ENCODE results near the gene CELSR2. TPM values are rescaled to one million over a fixed set of nuclear protein-coding genes. Genes with fewer than 3 reads are reported as not detected.

The CELSR2 gene
- polyA plus RNA-seq, 3 donors: 0.03 to 0.97 (median 0.04) TPM

GRCh38 chr1:109264379-109264755, 15.0 kb downstream of the CELSR2 start:
- H3K4me1 Mint-ChIP-seq: peaks cover 6% of the 10 kb centered on the region
- Histone ChIP-seq H3K27me3 (ENCODE audit: control insufficient read depth in 2 of 2, insufficient read depth in 2 of 2, low read length in 2 of 2) (no peaks in the 10 kb centered on the region), H3K9me3 (replicated peaks in 1 of 2; ENCODE audit: control insufficient read depth in 1 of 2, insufficient read depth in 1 of 2, low read length in 2 of 2) (no peaks in the 10 kb centered on the region), H3K79me2 (ENCODE audit: insufficient read depth, low read length) (no peaks in the 10 kb centered on the region), H3K27ac (ENCODE audit: low read depth in 1 of 2, low read length in 2 of 2) (no peak overlapping the region), H3K36me3 (replicated peaks in 1 of 2; ENCODE audit: control insufficient read depth in 1 of 2, insufficient read depth in 2 of 2, low read length in 2 of 2) (no peaks in the 10 kb centered on the region), H3K4me2 (replicated peaks; ENCODE audit: extremely low read depth, low read length, poor library complexity, severe bottlenecking) (no peak overlapping the region), H3K4me3 (replicated peaks in 1 of 3; ENCODE audit: low read depth in 2 of 3, low read length in 3 of 3) (no peak overlapping the region), H2AFZ (ENCODE audit: insufficient read depth, low read depth, low read length, poor library complexity, severe bottlenecking) (no peak overlapping the region), H4K20me1 (ENCODE audit: insufficient read depth, low read length) (no peaks in the 10 kb centered on the region), H3K9ac (ENCODE audit: insufficient read depth, low read length, poor library complexity, severe bottlenecking) (no peak overlapping the region), H3K4me1 (ENCODE audit: control insufficient read depth in 1 of 2, insufficient read depth in 2 of 2, low read length in 2 of 2) (peaks cover 5 to 7% of the 10 kb centered on the region in 2 donors)
- H3K4me3 Mint-ChIP-seq: no peak overlapping the region
- no peak overlapping the region for H3K27ac Mint-ChIP-seq
- DNase-seq: no peak
- 79% methylated on average over 8 of the region's 9 CpGs for WGBS (ENCODE audit: insufficient coverage)
- intact Hi-C loops (cut with micrococcal nuclease): loop anchor here (5.0 kb wide), 1 partner anchor 133 kb away; the partner anchor contains the start of gene SORT1 (in 2 of the 2)
- no peaks in the 10 kb centered on the region for H3K36me3 Mint-ChIP-seq
- H3K9me3 Mint-ChIP-seq: peaks cover 0 to 3% (median 0%) of the 10 kb centered on the region in 7 donors
- peaks cover 0 to 9% (median 8%) of the 10 kb centered on the region in 3 donors for H3K27me3 Mint-ChIP-seq (ENCODE audit: low read depth in 3 of 3)
- TF ChIP-seq, protein P1, sequence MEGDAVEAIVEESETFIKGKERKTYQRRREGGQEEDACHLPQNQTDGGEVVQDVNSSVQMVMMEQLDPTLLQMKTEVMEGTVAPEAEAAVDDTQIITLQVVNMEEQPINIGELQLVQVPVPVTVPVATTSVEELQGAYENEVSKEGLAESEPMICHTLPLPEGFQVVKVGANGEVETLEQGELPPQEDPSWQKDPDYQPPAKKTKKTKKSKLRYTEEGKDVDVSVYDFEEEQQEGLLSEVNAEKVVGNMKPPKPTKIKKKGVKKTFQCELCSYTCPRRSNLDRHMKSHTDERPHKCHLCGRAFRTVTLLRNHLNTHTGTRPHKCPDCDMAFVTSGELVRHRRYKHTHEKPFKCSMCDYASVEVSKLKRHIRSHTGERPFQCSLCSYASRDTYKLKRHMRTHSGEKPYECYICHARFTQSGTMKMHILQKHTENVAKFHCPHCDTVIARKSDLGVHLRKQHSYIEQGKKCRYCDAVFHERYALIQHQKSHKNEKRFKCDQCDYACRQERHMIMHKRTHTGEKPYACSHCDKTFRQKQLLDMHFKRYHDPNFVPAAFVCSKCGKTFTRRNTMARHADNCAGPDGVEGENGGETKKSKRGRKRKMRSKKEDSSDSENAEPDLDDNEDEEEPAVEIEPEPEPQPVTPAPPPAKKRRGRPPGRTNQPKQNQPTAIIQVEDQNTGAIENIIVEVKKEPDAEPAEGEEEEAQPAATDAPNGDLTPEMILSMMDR (IDR thresholded peaks at IDR 0.05): no peak

DNA sequence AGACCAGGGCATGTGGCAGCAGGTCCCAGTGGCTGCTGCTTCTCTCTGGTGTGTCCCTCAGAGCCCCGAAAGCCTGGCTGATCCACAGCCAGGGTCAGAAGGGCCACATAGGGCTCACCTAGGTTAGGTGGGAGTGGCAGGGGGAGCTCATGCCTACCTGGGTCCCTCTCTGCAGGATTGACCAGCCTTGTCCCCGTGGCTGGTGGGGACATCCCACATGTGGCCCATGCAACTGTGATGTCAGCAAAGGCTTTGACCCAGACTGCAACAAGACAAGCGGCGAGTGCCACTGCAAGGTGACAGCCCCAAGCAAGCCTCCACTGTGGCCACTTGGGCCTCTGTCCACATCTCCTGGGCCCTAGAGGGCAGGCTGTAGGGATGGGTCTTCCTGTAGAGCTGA, 15.7 kb downstream of the CELSR2 start:
- TF ChIP-seq, protein P1 (IDR thresholded peaks at IDR 0.05): no peak
- DNase-seq: no peak
- Histone ChIP-seq H3K27me3 (ENCODE audit: control insufficient read depth in 2 of 2, insufficient read depth in 2 of 2, low read length in 2 of 2) (no peaks in the 10 kb centered on the region), H3K9me3 (replicated peaks in 1 of 2; ENCODE audit: control insufficient read depth in 1 of 2, insufficient read depth in 1 of 2, low read length in 2 of 2) (no peaks in the 10 kb centered on the region), H3K4me1 (ENCODE audit: control insufficient read depth in 1 of 2, insufficient read depth in 2 of 2, low read length in 2 of 2) (peaks cover 5 to 7% of the 10 kb centered on the region in 2 donors), H3K9ac (ENCODE audit: insufficient read depth, low read length, poor library complexity, severe bottlenecking) (no peak overlapping the region), H2AFZ (ENCODE audit: insufficient read depth, low read depth, low read length, poor library complexity, severe bottlenecking) (no peak overlapping the region), H3K27ac (ENCODE audit: low read depth in 1 of 2, low read length in 2 of 2) (no peak overlapping the region), H3K36me3 (replicated peaks in 1 of 2; ENCODE audit: control insufficient read depth in 1 of 2, insufficient read depth in 2 of 2, low read length in 2 of 2) (no peaks in the 10 kb centered on the region), H3K4me2 (replicated peaks; ENCODE audit: extremely low read depth, low read length, poor library complexity, severe bottlenecking) (no peak overlapping the region), H4K20me1 (ENCODE audit: insufficient read depth, low read length) (no peaks in the 10 kb centered on the region), H3K4me3 (replicated peaks in 1 of 3; ENCODE audit: low read depth in 2 of 3, low read length in 3 of 3) (no peak overlapping the region), H3K79me2 (ENCODE audit: insufficient read depth, low read length) (no peaks in the 10 kb centered on the region)
- H3K36me3 Mint-ChIP-seq: no peaks in the 10 kb centered on the region
- H3K4me3 Mint-ChIP-seq: no peak overlapping the region
- 90% methylated on average over 4 of the region's 4 CpGs for whole genome bisulfite sequencing (ENCODE audit: insufficient coverage)
- H3K27ac Mint-ChIP-seq: no peak overlapping the region
- peaks cover 0 to 3% (median 0%) of the 10 kb centered on the region in 7 donors for H3K9me3 Mint-ChIP-seq
- H3K4me1 Mint-ChIP-seq: peaks cover 6% of the 10 kb centered on the region
- intact Hi-C loops (cut with micrococcal nuclease): loop anchor here in 1 of 2 donors (5.0 kb wide), 1 partner anchor 37 kb away; no protein-coding TSS in a partner anchor
- H3K27me3 Mint-ChIP-seq (ENCODE audit: low read depth in 3 of 3): peaks cover under 1 to 8% (median 7%) of the 10 kb centered on the region in 3 donors

All from CD14-positive monocyte (primary cell).